Lower leg skin (tissue), 3 donors: ENCODE data around the gene SNX9.

Experiments used
- CTCF ChIP-seq, 3 donors: fragments of 450-650 bp; IDR thresholded peaks; one replicate each; pipeline ENCODE4 v1.5.1; 2016; ENCODE audit warnings: antibody characterized with exemption in 3 of 3, mild to moderate bottlenecking in 3 of 3, moderate library complexity in 2 of 3
- POLR2A ChIP-seq, 2 donors: fragments of 450-650 bp; IDR thresholded peaks; one replicate each; pipeline ENCODE4 v1.6.1; 2016 to 2017; ENCODE audit warnings: antibody characterized with exemption in 2 of 2, mild to moderate bottlenecking in 1 of 2, moderate library complexity in 1 of 2

GRCh38 chr6:157775376-157775775, 47.7 kb upstream of the SNX9 start:
- TF ChIP-seq POLR2A (IDR thresholded peaks at IDR 0.05) (no peak), CTCF (IDR thresholded peaks at IDR 0.05) (no peak)
